NCI-H2196 (cell line): ENCODE measurements around the gene WIPF1.

Experiments used
- DNase-seq: peaks from one replicate; lab custom pipeline; 2025; ENCODE audit not compliant: unreplicated experiment; lab: John Stamatoyannopoulos, UW

Gene WIPF1, protein sequence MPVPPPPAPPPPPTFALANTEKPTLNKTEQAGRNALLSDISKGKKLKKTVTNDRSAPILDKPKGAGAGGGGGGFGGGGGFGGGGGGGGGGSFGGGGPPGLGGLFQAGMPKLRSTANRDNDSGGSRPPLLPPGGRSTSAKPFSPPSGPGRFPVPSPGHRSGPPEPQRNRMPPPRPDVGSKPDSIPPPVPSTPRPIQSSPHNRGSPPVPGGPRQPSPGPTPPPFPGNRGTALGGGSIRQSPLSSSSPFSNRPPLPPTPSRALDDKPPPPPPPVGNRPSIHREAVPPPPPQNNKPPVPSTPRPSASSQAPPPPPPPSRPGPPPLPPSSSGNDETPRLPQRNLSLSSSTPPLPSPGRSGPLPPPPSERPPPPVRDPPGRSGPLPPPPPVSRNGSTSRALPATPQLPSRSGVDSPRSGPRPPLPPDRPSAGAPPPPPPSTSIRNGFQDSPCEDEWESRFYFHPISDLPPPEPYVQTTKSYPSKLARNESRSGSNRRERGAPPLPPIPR

DNA sequence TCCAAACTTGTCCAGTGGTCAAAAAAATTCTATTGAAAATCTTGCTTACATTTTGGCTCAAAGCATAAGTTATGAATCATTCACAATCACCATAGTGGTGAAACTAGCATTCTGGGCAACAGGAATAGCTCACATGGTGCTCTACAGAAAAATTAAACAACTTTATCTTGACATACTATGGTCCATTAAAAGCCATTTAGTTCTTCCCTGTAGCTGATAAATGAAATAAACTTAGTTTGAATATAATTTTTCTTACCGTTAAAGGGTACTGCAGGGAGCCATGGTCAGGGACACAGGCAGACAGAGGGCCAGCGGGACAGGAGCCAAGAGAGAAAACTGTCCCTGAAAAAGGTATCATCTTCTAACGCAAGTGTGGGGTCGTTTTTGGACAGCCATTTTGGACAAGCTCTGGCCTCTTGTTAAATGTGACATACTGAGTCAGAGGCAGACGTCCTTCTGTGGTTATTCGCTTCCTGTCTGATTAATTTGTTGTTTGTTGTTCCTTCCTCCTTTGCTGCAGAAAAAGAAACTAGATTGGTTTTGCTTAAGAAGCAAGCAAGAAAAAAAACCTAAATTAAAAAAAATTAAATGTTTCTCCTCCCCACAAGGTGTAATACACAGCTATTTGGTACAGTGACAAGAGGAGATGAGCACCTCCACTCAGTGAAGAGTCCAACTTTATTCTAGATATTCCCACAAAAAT, at the start of gene WIPF1:
TSS of gene WIPF1 (minus strand) at position 460 of the 703 bp plus-strand sequence. CDS start 12,231 bp downstream, outside the sequence.
- no peak for DNase-seq

DNA sequence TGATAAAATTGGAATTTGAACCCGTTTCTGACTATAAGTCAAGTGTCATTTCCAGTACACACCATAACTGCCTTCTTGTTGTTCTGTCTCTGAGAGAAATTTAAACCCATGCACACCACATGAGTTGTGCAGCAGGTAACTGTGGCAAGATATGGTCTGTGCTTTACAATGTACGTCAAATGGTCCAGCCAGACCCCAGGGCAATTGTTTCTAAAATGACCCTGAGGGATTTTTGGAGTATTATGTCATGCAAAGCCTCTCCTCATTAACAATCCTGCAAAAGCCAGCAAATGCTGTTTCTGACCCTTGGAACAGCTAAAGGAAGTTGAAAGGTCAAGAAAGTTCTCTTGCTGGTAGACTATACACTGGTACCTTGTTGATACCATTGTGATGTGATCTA, 47.7 kb upstream of the WIPF1 start:
- no peak for DNase-seq

DNA sequence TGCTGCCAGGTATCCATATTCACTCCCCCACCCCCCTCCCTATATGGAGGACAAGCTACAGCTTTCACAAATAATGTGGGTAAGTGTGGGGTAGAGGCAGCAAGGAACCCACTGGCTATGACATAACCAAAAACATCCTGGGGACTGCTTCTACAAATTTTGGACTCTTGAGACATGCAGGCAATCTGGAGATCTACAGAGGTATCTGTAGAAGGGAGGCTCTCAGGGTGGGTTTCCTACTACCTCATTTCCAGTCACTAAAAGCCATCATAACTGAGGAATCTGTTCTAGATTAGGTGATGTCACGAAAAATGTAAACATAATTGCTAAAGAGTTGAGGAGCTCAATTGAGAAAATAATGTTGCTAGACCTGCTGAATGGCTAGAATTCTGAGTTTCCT, 46.8 kb upstream of the WIPF1 start:
- no peak for DNase-seq

DNA sequence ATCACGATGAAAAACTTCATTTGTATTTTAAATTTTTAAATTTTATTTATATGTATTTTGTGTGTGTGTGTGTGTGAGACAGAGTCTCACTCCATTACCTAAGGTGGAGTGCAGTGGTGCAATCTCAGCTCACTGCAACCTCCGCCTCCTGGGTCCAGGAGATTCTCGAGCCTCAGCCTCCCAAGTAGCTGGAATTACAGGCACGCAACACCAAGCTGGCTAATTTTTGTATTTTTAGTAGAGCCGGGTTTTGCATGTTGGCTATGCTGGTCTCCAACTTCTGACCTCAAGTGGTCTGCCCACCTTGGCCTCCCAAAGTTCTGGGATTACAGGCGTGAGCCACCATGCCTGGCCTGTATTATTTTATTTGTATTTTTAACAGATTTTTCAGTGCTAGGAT, 45.8 kb upstream of the WIPF1 start:
- no peak for DNase-seq

DNA sequence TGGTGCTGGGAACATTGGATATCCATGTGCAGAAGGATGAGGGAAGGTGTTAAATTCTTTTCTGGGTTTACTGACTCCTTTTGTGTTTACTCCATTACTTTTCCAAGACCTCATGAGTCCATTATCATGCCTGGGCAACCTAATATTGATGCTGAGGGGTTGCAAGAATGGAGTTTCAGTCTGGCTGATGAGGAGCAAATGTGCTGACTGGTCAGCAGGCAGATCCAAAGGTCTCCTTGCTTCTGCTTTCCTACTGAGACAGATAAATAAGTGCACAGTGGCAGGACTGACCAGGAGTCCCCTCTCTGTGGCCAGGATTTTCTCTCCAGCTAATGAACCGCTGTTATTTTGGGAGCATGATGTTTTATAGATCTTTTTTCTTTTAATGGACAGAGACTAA, 43.6 kb upstream of the WIPF1 start:
- DNase-seq: no peak

DNA sequence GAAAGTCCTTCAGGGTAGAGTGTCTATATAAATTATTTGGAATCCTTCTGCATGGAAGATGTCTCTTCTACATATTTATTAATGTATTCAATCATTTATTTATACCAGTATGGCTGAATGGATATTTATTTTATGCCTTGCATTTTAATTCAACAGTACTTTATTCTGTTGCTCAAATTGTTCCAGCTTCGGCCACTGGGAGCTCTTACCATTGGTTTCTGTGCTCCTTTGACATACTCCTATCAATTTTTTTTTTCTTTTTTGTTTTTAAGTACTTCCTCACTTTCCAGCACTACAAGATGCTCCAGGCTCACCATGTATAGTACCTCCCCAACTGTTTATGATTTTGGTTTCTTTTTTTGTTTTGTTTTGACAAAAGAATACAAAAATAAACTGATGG, 39.4 kb upstream of the WIPF1 start:
- DNase-seq: no peak

DNA sequence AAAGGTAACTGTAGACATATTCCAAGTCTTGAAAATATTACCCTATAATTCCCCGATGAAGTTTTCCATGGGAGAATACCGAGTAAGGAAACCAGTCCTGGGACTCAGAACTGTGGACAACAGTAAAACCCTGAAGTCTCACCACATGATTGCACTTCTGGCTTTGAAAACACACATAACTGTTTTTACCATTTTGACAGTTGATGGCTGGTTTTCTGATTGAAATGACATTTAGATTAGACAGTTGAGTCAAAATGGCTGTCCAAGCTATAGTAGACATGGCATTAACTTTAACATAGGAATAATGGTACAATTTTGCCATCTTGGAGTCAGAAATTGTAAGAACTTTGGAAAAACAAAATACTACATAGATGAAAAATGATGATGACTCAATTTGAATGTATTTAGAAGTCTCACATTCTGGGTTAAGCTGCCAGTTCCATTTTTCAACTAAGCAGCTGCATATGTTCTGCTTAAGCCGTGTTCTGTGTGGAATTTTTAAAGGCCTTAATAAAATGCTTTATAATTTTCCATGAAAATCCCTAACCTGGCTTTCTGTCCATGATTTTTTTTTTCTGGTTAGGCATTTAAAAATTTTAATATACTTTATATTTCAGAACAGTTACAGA, 38.3 kb upstream of the WIPF1 start:
- no peak for DNase-seq

DNA sequence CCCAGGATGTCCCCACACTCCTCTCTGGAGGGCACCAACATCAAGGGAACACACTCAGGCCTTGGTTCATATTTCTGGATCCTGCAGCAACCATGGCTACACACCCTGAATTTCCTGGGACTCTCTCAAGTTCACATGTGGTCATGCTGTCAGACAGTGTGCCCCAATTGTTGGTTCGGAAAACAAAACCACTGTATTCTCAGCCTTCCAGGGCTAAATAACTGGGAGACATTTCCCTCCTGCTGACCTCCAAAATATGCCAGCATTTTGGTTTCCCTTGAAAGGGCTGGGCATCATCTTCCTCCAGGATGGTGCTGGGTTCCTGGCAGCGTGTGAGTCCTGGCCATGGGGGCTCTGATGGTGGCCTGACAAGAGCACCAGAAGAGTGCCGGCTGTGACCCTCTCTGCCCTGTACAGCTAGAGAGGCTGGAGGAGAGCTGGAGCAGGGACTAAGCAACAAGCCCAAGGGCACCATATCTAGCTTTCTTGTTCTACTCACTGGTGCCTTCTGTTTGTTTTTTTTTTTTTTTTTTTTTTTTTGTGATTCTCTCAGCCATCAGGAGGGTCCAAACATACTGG, 37.5 kb upstream of the WIPF1 start:
- no peak for DNase-seq

DNA sequence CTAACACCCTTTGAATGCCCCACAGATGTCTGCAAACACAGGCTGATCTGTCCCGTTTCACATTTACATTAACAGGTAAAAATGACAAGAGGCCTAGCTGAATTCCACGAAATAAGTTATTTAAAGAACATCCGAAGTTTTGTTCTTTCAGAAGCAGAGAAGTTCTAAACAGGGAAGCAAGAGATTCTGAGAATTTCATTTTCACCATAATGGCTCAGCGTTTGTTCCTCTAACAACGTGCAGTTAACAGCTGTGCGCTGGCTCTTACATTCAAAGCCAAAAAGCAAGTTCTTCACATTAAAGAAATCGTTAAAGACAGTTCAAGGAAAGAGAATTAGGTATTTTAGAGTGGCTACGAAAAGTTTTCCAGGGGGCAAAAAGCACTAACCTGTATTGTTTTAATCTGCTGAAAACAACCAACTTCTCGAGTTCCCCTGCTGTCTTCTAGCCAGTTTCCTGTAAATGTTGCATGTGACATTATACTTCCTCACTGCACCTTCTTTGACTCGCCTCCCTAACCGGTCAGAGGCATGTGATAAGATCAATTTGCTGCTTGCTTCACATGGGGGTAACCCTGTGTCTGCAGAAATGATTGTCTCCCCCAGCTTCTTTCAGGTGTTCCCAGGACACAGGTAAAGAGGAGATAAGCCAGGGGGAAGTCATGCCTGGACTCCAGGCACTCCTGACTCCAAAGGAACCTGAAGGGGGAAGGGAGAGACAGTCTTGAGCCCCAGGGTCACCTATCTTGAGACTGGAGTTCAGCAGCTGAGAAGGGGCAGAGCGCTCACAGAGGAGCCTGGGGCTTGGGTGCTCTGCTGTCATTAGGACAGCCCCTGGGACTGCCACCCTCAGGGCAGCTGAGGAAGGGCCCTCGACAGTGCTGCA, 36.8 kb upstream of the WIPF1 start:
- DNase-seq: no peak

DNA sequence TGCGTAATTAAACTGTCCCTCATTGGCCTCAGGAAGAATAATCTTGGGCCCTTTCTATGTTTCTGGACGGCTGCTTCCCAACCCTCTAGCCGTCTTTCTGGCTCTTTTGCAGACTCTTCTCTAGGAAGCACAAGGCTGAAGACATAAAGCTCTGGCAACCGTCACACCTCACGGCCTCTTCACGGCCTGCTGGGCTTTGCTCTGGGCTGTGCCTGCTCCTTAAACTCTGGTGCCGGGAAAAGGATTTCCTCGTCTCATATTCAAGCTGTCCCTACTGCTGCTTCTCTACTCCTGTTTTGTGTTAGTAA, 36.0 kb upstream of the WIPF1 start:
- no peak for DNase-seq

DNA sequence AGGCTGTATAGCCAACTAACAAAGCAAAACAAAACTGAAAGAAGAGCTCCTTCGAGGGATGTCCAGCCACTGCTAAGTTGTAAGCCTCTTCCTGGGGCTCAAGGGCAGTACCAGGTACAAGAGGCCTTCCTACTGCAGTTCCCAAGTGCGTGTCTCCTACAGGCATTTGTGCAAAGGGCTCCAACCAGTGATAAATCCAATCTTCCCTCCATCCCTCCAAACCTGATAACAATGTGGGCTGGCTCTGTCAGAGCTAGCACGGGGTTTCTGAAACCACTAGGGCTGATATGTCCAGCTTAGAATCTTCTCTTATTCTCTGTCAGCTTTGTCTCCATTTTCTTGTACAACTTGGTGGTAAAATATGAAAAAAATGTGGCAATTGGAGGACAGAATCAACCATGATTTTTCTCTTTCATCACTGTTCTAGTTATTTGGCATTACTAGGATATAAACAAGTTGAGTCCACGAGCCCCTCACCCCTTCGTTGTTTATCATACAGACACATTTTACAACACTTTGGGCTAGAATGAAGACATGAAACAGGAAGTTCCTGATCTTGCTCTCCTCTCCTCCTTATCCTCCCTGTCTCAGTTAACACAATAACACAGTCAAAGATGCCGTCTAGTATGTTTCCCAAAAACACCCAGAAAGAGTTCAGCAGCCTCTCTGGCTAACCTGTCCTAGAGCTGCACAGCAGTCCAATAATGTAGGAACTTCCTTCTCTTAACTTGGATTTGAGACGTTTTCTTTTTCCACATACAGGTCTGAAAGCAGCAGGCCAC, 35.4 kb upstream of the WIPF1 start:
- DNase-seq: no peak

DNA sequence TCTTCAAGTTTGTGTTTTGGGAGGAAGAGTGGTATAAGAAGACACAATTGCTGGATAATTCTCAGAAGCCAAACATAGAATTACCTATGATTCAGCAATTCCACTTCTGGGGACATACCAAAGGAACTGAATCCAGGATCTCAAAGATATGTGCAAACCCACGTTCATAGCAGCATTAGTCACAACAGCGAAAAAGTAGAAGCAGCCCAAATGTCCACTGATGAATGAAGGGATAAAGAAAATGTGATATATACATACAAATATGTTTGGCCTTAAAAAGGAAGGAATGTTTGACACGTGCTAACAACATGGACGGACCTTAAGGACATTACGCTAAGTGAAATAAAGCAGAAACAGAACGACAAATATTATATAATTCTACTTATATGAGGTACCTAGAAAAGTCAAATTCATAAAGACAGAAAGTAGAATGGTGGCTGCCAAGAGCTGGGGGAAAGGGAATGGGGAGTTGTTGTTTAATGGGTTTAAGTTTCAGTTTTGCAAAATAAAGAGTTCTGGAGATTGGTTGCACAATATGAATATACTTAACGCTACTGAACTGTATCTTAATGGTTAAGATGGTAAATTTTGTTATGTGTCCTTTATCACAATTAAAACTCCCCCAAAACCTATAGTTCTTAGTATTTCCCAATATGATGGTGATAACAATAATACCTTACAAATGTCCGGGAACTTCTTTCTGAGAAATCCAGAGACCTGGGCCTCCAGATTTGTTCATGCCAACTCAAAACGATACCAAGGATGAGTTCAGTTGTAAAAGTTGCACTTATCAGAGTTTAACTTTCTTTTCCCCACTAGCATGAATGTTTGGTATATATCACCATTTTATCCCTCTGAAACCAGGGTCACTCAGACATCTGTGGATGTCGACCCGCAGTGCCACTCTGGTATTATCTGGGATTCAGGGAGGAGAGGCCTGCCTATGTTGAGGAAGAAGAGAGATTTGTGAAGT, 33.7 kb upstream of the WIPF1 start:
- DNase-seq: no peak

DNA sequence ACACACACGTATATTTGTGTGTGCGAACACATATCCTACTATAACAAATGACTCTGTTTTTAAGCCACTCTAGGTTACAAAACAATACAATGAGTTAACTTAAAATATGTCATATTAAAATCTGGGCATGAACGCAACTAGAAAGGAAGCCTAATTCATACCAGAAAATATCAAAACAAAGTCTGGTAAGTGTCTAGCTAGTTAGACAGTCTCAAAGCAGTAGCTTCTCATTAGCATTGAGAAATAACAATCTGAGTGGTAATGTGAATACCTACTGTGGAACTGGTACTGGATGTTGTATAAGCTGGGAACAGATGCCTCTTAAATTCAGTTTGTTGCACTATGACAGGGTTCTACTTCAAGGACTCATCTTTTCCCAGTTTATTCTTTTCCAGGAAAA, 32.5 kb upstream of the WIPF1 start:
- DNase-seq: no peak

DNA sequence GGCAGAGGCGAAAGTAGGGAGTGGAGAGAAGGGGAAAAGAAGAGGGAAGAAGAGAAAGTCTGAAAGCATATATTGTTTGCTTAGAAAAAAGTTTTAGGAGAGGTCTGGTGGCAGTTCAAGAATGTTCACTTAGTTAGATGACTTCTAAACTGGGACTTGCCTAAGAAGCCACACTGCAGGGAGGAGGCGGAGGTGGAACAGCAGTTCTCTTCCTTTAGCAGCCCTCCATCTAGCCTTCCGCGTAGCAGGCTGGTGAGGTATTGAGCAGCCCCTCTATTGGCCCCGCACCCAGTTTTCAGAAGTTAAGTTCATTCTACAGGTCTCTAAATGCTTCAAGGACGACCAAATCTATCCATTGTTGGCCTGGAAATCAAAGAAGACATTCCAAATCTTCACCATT, 31.9 kb upstream of the WIPF1 start:
- DNase-seq: no peak

DNA sequence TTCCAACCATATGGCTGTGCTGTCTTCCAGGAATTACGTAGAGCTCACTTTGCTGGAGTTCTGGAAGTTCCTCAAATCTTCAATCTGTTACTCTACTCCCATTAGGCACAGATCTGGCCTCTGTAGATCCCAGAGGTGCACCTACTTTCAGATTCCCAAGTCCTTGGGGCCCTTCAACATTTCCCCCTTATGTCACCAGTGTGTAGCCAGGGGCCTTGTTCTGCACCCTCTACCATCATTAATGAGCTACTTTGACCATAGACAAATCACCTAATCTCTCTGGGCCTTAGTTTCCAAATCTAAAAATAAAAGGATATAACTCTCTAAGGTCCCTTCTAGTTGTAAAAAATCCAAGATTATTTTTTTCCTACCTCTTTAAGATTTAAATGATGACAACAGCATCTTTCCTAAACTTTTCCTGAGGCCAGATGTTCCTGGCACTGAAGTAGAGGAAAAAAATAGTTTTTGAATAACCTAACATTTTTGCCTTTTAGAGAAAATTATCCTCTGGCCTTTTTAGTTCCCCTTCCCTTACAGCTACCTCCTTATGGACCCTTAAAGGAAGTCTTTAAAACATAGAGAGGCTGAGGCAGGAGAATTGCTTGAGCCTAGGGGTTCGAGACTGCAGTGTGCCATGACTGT, 31.0 kb upstream of the WIPF1 start:
- DNase-seq: no peak

DNA sequence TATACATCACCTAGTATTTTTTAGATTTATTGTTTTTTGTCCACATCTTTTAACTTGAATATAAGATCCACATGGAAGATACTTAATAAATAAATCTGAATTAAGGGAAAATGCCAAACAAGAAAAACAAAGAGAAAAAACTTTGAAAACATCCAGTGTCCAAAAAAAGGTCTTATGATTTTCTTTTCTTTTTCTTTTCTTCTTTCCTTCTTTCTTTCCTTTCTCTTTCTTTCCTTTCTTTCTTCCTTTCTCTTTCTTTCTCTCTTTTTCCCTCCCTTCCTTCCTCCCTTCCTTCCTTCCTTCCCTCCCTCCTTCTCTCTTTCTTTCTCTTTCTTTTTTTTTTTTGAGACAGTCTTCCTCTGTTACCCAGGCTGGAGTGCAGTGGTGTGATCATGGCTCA, 29.6 kb upstream of the WIPF1 start:
- no peak for DNase-seq

DNA sequence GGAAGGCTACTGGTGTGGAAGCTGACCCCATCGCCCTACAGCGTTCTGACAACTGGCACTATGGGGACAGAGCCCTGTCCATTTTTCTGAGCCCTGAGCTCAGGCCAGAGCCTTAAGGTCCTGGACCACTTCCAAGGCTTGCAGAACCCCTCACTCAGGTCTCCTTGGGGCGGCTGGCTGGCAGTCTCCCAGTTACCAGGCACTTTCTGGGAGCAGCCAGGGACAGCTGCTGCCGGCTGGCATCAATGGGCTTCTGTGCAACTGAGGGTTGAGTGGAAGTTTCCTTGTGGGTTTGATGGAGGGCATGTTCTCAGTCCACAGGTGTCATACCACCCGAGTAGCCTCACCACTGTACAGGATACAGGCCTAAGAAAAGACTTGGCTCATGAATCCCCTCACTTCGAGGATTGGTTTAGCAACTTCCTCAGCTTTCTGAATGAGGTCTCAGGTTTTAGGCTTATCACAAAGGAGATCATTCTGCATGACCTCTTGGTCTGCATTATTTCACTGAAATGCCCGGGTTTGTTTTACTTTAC, 27.4 kb upstream of the WIPF1 start:
- DNase-seq: no peak

DNA sequence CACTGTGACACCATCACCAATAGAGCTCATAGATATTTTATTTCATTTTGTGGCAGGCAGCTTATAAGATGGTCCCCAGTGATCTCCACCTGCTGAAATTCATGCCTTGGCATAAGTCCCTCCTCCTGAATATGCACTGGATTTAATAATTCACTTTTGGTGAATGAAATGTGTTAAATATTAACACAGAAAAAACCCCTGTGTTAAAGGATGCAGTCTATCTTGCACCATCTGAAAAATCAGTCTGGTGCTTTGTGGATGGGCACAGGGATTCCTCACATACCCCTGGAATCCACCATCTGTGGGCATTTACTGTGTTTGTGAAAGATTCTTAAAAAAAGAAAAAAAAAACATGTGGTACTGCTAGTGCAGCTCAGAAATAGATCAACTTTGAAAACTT, 26.1 kb upstream of the WIPF1 start:
- DNase-seq: no peak
